CD4-positive, alpha-beta T cell treated with Interleukin-2 at 100 ng/mL for 4 hours (primary cell): ENCODE measurements around the gene INF2.
A peak's percentile ranks its signal among the peaks of the same experiment; 100 is the strongest.

Experiments used
- DNase-seq: peaks from one replicate; pipeline ENCODE4 v3.0.0-alpha.2; 2020; ENCODE audit warnings: low spot score

Gene INF2

GRCh38 chr14:104751539-104752422, 62.4 kb downstream of the INF2 start:
- DNase-seq, result no peak

DNA sequence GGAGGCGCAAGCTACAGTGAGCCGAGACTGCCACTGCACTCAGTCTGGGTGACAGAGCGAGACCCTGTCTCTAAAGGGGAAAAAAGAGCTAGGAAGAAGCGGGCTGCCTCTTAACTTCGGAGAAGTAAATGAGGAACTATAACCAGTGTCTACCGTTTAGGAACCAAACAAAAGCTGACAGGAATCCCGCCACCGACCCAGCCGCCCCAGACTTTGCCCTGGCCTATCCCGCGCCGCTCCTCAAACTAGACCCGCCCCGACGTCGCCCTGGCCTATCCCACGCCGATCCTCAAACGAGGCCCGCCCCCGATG, 63.0 kb downstream of the INF2 start:
- DNase-seq, result no peak

- DNase-seq, result peak; percentile 99
Observed at GRCh38 chr14:104752735-104753527, 63.5 kb downstream of the INF2 start, which contains the start of gene SIVA1. Gene SIVA1, plus strand, starts transcription at chr14:104753147. Its CDS starts 55 bp downstream, at chr14:104753202.

GRCh38 chr14:104753528-104754212, 64.3 kb downstream of the INF2 start:
- no peak for DNase-seq

- DNase-seq, result no peak
Observed at GRCh38 chr14:104754213-104754851, 64.9 kb downstream of the INF2 start.

DNA sequence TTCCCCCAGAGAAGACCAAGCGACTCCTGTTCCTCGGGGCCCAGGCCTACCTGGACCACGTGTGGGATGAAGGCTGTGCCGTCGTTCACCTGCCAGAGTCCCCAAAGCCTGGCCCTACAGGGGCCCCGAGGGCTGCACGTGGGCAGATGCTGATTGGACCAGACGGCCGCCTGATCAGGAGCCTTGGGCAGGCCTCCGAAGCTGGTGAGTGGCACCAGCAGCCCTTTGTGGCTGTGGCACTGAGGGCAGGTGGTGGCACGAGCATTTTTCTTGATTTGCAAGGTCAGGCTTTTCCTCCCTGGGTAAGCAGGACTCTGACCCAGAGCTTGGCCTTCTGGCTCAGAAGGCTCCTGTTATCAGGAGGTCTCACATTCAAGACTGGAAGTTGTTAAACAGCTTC, 66.2 kb downstream of the INF2 start:
- no peak for DNase-seq

DNA sequence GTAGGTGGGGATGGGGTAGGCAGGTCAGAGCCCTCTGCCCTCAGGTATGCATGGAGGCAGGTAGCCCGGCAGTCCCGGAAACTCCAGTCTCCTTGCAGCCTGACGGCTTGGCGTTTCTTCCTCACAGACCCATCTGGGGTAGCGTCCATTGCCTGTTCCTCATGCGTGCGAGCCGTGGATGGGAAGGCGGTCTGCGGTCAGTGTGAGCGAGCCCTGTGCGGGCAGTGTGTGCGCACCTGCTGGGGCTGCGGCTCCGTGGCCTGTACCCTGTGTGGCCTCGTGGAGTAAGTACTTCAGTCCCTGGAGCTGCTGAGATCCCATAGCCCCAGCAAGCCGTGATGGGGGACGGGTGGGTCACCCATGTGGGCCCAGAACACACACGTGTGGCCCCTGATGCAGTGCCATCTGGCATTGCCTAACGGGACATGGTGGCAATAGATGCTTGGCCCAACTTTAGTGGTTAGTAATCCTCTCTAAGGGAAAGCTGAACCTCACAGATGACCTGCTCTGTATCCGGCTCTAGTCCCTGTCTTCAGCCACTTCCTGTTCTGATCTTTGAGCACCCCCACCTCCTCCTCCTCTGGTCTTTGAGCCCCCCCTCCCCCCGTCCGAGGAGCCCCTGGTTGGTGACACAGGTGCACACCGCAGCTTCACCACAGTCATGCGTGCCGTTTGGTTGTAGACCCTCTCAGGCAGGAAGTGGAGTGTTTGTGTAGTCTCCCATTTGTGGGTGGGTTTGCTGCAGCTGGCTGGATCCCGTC, 67.2 kb downstream of the INF2 start:
- DNase-seq, result no peak

GRCh38 chr14:104757238-104757585, 67.8 kb downstream of the INF2 start:
- DNase-seq, result no peak

GRCh38 chr14:104757681-104758392, 68.4 kb downstream of the INF2 start:
- DNase-seq, result no peak

DNA sequence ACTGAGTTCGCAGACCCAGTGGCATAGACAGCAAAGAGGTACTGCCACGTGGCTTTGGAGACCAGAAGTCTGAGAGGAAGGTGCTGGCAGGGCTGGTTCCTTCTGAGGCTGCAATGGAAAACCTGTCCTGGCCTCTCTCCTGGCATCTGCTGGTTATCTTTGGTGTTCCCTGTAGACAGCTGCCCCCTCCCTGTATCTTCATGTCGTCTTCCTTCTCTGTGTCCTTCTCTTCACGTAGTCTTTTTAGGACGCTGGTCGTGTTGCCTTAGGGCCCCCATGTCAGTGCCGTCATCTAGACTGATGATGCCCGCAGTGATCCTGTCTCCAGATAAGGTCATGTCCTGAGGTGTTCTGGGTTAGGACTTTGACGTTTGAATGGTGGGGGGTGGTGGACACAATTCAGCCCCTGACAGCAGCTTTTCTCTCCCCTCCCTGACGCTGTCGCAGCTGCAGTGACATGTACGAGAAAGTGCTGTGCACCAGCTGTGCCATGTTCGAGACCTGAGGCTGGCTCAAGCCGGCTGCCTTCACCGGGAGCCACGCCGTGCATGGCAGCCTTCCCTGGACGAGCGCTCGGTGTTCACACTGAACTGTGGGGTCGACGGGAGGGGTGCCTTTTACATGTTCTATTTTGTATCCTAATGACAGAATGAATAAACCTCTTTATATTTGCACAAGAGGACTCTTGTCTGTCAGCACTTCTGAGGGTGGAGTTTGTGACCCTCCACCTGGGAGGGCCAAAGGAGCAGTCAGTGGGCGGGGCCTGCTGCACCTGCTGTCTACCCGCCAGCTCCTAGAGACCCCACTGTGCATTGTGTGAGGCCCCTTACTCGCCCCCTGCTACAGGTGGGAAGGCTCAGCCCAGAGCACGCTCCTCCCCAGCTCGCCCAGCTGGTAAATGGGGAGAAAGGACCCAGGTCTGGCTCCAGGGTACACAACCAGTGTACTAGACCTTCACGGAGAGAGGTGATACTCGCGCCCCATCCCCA, 69.9 kb downstream of the INF2 start:
- DNase-seq, result no peak

GRCh38 chr14:104765517-104765916, 76.1 kb downstream of the INF2 start:
- DNase-seq, result no peak

DNA sequence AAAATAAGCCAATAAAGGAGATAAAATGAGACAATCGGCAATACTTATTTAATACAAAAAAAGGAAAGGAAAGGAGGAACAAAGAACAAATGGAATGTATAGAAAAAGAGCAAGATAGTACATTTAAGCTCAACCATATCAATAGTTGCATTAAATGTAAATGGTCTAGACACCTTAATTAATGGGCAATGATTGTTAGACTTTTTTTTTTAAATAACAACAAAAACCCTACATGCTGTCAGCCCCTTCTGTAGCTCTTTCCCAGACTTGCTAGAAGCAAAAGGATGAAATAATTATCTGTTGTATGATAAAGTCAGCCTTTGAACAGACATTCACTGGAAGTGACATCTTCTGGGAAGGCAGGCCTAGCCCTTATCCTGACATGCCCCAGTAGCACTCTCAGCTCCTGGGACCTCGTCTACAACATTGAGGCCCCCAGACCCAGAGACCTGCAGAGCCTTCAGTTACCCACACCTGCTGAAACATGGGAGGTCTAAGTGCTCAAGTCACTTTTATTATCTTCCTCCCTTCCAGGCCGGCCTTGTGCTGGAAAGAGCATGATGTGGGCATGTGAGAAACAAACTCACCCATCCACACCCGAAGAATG, 76.9 kb downstream of the INF2 start:
- DNase-seq, result no peak

DNA sequence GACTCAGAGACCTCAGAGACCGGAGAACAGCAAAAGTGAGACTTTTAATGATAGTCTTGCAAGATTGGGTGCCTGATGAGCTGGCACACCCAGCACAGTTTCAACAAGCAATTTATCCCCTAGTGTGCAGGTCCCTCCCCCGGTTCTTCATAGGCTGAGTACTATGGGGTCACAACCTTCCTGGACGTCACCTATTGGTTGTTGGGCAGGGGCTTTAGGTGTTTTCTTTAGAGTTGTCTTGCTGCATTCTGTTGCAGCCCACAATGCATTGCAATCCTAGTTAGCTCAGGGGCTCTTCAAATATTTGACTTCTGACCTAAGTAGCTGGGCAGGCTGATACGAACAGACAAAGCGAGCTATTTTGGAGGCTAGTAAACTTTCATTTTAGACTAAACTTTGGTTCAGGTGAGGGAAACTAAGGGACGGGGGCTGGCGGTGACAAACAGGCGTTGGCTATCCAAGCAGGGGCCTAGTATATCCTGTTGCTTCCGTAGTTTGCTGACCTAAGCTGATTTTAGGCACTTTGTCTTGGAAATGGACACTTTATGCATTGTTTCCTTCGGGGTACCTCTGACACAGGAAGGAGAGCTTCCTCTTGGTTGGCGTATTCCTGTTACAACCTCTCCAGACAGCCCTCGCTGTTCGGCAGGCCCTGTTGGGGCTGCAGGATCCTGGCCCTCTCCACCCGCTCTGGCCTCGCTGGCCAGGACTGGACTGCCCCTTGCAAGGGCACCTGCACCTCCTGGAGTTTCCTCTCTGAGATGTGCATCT, 77.6 kb downstream of the INF2 start:
- no peak for DNase-seq

DNA sequence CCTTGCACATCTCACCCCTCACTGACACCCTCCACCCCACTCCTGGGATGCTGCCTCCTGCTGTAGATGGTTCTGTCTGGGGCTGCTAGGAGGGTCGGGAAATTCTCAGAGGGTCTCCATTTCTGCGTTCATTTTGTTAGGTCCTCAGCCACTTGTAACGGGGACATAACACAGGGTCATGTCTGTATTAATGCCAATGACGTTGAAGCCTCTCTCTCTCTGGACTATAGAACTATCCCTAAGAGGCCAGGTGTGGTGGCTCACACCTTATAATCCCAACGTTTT, 78.2 kb downstream of the INF2 start:
- no peak for DNase-seq

GRCh38 chr14:104768437-104769323, 79.3 kb downstream of the INF2 start:
- DNase-seq, result peak; percentile 93

DNA sequence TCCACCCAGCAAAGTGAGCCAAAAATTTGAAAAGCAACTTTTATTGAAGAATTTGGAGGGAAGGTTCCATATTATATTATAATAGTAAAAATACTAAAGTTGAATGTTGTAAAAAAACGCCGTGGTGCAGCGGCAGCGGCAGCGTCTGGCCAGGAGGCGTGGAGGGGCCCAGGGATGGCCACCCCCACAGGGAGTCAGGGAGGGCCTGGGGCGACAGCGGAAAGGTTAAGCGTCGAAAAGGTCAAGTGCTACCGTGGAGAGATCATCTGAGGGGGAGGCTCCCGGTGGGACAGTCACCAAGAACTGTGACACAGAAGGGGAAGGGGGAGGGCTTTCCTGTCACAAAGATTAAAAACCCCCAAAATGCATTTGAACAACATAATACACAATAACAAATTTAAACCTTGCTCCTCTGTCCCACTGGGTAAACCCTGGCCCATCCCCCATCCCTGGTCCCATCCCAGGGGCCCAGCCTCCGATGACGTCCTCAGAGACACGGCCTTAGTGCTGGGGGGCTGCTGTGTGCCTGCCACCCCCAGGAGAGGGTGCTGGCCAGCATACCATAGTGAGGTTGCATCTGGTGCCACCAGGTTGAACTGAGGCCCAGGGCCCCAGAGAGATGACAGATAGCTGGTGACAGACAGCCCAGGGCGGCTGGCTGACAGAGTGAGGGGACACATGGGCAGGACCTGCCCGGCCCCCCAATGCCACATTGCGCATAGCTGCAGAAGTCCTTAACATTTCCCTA, 80.1 kb downstream of the INF2 start:
- DNase-seq, result no peak

GRCh38 chr14:104770072-104770579, 80.7 kb downstream of the INF2 start:
- no peak for DNase-seq
